H9 (cell line): ENCODE results near the gene ZMPSTE24. TPM values are rescaled to one million over a fixed set of nuclear protein-coding genes. Genes with fewer than 3 reads are reported as not detected.

Experiments
- DNase-seq: peaks from one replicate; pipeline ENCODE4 v3.0.0-alpha.2; 2017
- H2AFZ ChIP-seq: one replicate; pipeline ENCODE4 v1.6.1; 2013; ENCODE audit warnings: mild to moderate bottlenecking, low read length, control low read depth, moderate library complexity
- H2AK5ac ChIP-seq: 2 replicates; pipeline ENCODE4 v1.6.1; 2013; ENCODE audit warnings: low read length, control low read depth, mixed read lengths; ENCODE audit not compliant: insufficient read length
- H2BK120ac ChIP-seq: one replicate; pipeline ENCODE4 v1.6.1; 2013; ENCODE audit warnings: low read depth, mild to moderate bottlenecking, low read length, control low read depth, inconsistent platforms; ENCODE audit not compliant: poor library complexity, severe bottlenecking
- H2BK12ac ChIP-seq: 2 replicates; pipeline ENCODE4 v1.6.1; 2013; ENCODE audit warnings: low read length, control low read depth, mixed read lengths, low read depth; ENCODE audit not compliant: insufficient read length
- H2BK15ac ChIP-seq: 2 replicates; pipeline ENCODE4 v1.6.1; 2013; ENCODE audit warnings: low read depth, low read length, control low read depth
- H2BK20ac ChIP-seq: one replicate; pipeline ENCODE4 v1.6.1; 2013; ENCODE audit warnings: low read depth, mild to moderate bottlenecking, low read length, control low read depth, inconsistent platforms; ENCODE audit not compliant: poor library complexity, severe bottlenecking
- H2BK5ac ChIP-seq: 2 replicates; pipeline ENCODE4 v1.6.1; 2013; ENCODE audit warnings: low read length, control low read depth, mixed read lengths; ENCODE audit not compliant: insufficient read length
- H3K14ac ChIP-seq: 2 replicates; pipeline ENCODE4 v1.6.1; 2013; ENCODE audit warnings: low read length, control low read depth; ENCODE audit not compliant: insufficient read depth
- H3K18ac ChIP-seq: 2 replicates; pipeline ENCODE4 v1.6.1; 2013; ENCODE audit warnings: low read depth, mild to moderate bottlenecking, mixed read lengths, low read length, control low read depth; ENCODE audit not compliant: insufficient read length
- H3K23ac ChIP-seq: 2 replicates; pipeline ENCODE4 v1.6.1; 2013; ENCODE audit warnings: low read length, control low read depth, mixed read lengths, low read depth; ENCODE audit not compliant: insufficient read length
- H3K23me2 ChIP-seq: 2 replicates; pipeline ENCODE4 v1.6.1; 2013; ENCODE audit warnings: low read depth, mild to moderate bottlenecking, mixed read lengths, low read length, control low read depth; ENCODE audit not compliant: insufficient read length, poor library complexity, severe bottlenecking
- H3K27ac ChIP-seq: 2 replicates; pipeline ENCODE4 v1.5.1; 2013; ENCODE audit warnings: low read length, control low read depth, mixed read lengths, low read depth; ENCODE audit not compliant: insufficient read length
- H3K27me3 ChIP-seq: 2 replicates; pipeline ENCODE4 v1.6.1; 2013; ENCODE audit warnings: low read length, control low read depth, inconsistent platforms; ENCODE audit not compliant: insufficient read depth
- H3K4ac ChIP-seq: 2 replicates; pipeline ENCODE4 v1.6.1; 2013; ENCODE audit warnings: low read depth, mild to moderate bottlenecking, control low read depth, inconsistent platforms, low read length, moderate library complexity
- H3K4me1 ChIP-seq: 2 replicates; pipeline ENCODE4 v1.6.1; 2013; ENCODE audit warnings: low read length, control low read depth, inconsistent platforms; ENCODE audit not compliant: insufficient read depth
- H3K4me2 ChIP-seq: 2 replicates; pipeline ENCODE4 v1.6.1; 2013; ENCODE audit warnings: low read length, control low read depth, mixed read lengths; ENCODE audit not compliant: insufficient read length, insufficient read depth
- H3K56ac ChIP-seq: 2 replicates; pipeline ENCODE4 v1.6.1; 2013; ENCODE audit warnings: low read depth, mild to moderate bottlenecking, mixed read lengths, low read length, control low read depth; ENCODE audit not compliant: insufficient read length
- H3K79me1 ChIP-seq: 2 replicates; pipeline ENCODE4 v1.6.1; 2013; ENCODE audit warnings: low read depth, mild to moderate bottlenecking, moderate library complexity, low read length, control low read depth, inconsistent platforms; ENCODE audit not compliant: insufficient read depth, poor library complexity, severe bottlenecking
- H3K79me2 ChIP-seq: 2 replicates; pipeline ENCODE4 v1.6.1; 2013; ENCODE audit warnings: low read length, control low read depth, inconsistent platforms; ENCODE audit not compliant: insufficient read depth
- H3K9ac ChIP-seq: 2 replicates; pipeline ENCODE4 v1.6.1; 2013; ENCODE audit warnings: low read length, control low read depth, mixed read lengths; ENCODE audit not compliant: insufficient read length; ENCODE audit errors: extremely low read depth
- H3K9me3 ChIP-seq: one replicate; pipeline ENCODE4 v1.6.1; 2013; ENCODE audit warnings: low read depth, low read length, inconsistent platforms; ENCODE audit not compliant: control insufficient read depth
- H3T11ph ChIP-seq: one replicate; pipeline ENCODE4 v1.6.1; 2013; ENCODE audit warnings: mild to moderate bottlenecking, low read length, control low read depth, inconsistent platforms
- H4K20me1 ChIP-seq: one replicate; pipeline ENCODE4 v1.6.1; 2013; ENCODE audit not compliant: control insufficient read depth, insufficient read length, insufficient read depth
- H4K5ac ChIP-seq: 2 replicates; pipeline ENCODE4 v1.6.1; 2013; ENCODE audit warnings: low read depth, mild to moderate bottlenecking, mixed read lengths, low read length, control low read depth; ENCODE audit not compliant: insufficient read length
- H4K8ac ChIP-seq: replicated peaks from 2 replicates; pipeline ENCODE4 v1.6.1; 2013; ENCODE audit warnings: low read length, control low read depth, mixed read lengths, low read depth; ENCODE audit not compliant: insufficient read length
- H4K91ac ChIP-seq: 2 replicates; pipeline ENCODE4 v1.6.1; 2013; ENCODE audit warnings: low read depth, mild to moderate bottlenecking, moderate library complexity, mixed read lengths, low read length, control low read depth; ENCODE audit not compliant: insufficient read length
- H3K27ac Mint-ChIP-seq, 3 experiments: 2 replicates in 2 of 3; 3 replicates in 1 of 3; pipeline ENCODE4 v1.8.0; 2020 to 2021; ENCODE audit warnings: mixed read lengths in 3 of 3, mild to moderate bottlenecking in 1 of 3, moderate library complexity in 1 of 3
- H3K27me3 Mint-ChIP-seq: 2 replicates; pipeline ENCODE4 v1.8.0; 2021; ENCODE audit warnings: low read depth, mild to moderate bottlenecking, moderate library complexity, mixed read lengths
- H3K36me3 Mint-ChIP-seq, 3 experiments: 2 replicates in 2 of 3; 3 replicates in 1 of 3; pipeline ENCODE4 v1.8.0; 2020 to 2021; ENCODE audit warnings: low read depth in 3 of 3, mixed read lengths in 3 of 3; ENCODE audit not compliant: insufficient read depth in 1 of 3
- H3K4me1 Mint-ChIP-seq, 2 experiments: 2 replicates each; pipeline ENCODE4 v1.8.0; 2020; ENCODE audit warnings: mixed read lengths in 2 of 2
- H3K4me3 Mint-ChIP-seq, 2 experiments: 2 replicates in 1 of 2; 3 replicates in 1 of 2; pipeline ENCODE4 v1.8.0; 2020 to 2021; ENCODE audit warnings: mild to moderate bottlenecking in 2 of 2, mixed read lengths in 2 of 2, moderate library complexity in 1 of 2
- H3K9me3 Mint-ChIP-seq, 2 experiments: 2 replicates in 1 of 2; 3 replicates in 1 of 2; pipeline ENCODE4 v1.8.0; 2020; ENCODE audit warnings: mild to moderate bottlenecking in 2 of 2, mixed read lengths in 2 of 2, moderate library complexity in 1 of 2
- WGBS: extraction: QIAGEN DNeasy Blood & Tissue Kit; methylation state at CpG from one replicate; pipeline ENCODE4 v1.1.7; 2013; ENCODE audit warnings: missing lambda C conversion rate, low lambda C conversion rate, mixed read lengths; ENCODE audit not compliant: insufficient read length; ENCODE audit errors: extremely low coverage; 5-methylcytosine and 5-hydroxymethylcytosine counted together
- total RNA-seq: library from RNA; stranded (reverse); gene quantifications from 2 replicates; pipeline ENCODE4 v1.2.1, GENCODE V29; 2021
- TF ChIP-seq, protein P1 (sequence below): fragments of 200-600 bp; sonication (generic); conservative IDR thresholded peaks from 3 replicates; pipeline ENCODE4 v1.8.0; 2021; ENCODE audit warnings: antibody characterized with exemption, mild to moderate bottlenecking

The ZMPSTE24 gene
- total RNA-seq, 1 experiment from 2014 or later = 47.6 TPM

GRCh38 chr1:40252601-40253000 is 5.4 kb upstream of the ZMPSTE24 start:
- Histone ChIP-seq H2BK15ac (no peak overlapping the region), H3K9ac (no peak overlapping the region), H4K20me1 (no peaks in the 10 kb centered on the region), H2AK5ac (no peak overlapping the region), H3K4me1 (no peaks in the 10 kb centered on the region), H4K8ac (no peak overlapping the region), H3K4ac (no peak overlapping the region), H4K5ac (no peak overlapping the region), H2BK20ac (no peak overlapping the region), H3K9me3 (no peaks in the 10 kb centered on the region), H3K27ac (no peak overlapping the region), H3K14ac (no peak overlapping the region), H2BK5ac (no peak overlapping the region), H3K79me1 (no peaks in the 10 kb centered on the region), H3K56ac (no peak overlapping the region), H3K23me2 (no peaks in the 10 kb centered on the region), H3T11ph (no peak overlapping the region), H2BK120ac (no peak overlapping the region), H4K91ac (no peak overlapping the region), H3K4me2 (no peak overlapping the region), H3K23ac (no peak overlapping the region), H2AFZ (no peak overlapping the region), H2BK12ac (no peak overlapping the region), H3K79me2 (no peaks in the 10 kb centered on the region), H3K18ac (no peak overlapping the region), H3K27me3 (no peaks in the 10 kb centered on the region)
- DNase-seq = no peak
- H3K9me3 Mint-ChIP-seq = no peaks in the 10 kb centered on the region
- H3K4me1 Mint-ChIP-seq = peaks cover 3 to 5% of the 10 kb centered on the region in 2 experiments; a peak in 3 of 4 replicates
- no peaks in the 10 kb centered on the region for H3K36me3 Mint-ChIP-seq
- no CpG with 5 or more reads among the region's 2 CpGs for WGBS
- H3K4me3 Mint-ChIP-seq = no peak overlapping the region
- TF ChIP-seq, protein P1, sequence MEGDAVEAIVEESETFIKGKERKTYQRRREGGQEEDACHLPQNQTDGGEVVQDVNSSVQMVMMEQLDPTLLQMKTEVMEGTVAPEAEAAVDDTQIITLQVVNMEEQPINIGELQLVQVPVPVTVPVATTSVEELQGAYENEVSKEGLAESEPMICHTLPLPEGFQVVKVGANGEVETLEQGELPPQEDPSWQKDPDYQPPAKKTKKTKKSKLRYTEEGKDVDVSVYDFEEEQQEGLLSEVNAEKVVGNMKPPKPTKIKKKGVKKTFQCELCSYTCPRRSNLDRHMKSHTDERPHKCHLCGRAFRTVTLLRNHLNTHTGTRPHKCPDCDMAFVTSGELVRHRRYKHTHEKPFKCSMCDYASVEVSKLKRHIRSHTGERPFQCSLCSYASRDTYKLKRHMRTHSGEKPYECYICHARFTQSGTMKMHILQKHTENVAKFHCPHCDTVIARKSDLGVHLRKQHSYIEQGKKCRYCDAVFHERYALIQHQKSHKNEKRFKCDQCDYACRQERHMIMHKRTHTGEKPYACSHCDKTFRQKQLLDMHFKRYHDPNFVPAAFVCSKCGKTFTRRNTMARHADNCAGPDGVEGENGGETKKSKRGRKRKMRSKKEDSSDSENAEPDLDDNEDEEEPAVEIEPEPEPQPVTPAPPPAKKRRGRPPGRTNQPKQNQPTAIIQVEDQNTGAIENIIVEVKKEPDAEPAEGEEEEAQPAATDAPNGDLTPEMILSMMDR = no peak
- no peaks in the 10 kb centered on the region; the same call in 1 of the 2 replicates for H3K27me3 Mint-ChIP-seq
- no peak overlapping the region; a peak in 2 of 7 replicates for H3K27ac Mint-ChIP-seq
